Hematopoietic multipotent progenitor cell treated with erythropoietin and hydrocortisone succinate and interleukin-3 and kit ligand, for 17 days (in vitro differentiated cells): ENCODE data around the gene ODAD2.
"Not testable (repeated sequence)": the region's sequence is repeated elsewhere in the genome, so short reads cannot be mapped to it uniquely, and the experiment has no call there.

Experiments used
- DNase-seq: peaks from one replicate; pipeline ENCODE4 v3.0.0-alpha.2; 2015; ENCODE audit warnings: low spot score

ODAD2 gene

DNA sequence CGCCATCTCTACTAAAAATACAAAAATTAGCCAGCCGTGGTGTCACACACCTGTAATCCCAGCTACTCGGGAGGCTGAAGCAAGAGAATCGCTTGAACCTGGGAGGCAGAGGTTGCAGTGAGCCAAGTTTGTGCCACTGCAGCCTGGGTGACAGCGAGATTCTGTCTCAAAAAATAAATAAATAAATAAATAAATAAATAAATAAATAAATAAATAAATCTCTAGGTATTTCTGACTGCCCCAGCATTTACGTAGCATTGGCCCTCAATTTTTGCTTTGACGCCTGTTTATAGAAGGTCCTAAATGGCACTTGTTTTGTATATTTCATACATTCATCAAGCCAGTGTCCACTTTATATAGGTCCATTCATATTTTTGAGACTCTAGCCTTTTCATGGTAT, 28.9 kb downstream of the ODAD2 start:
- not testable (repeated sequence) for DNase-seq

DNA sequence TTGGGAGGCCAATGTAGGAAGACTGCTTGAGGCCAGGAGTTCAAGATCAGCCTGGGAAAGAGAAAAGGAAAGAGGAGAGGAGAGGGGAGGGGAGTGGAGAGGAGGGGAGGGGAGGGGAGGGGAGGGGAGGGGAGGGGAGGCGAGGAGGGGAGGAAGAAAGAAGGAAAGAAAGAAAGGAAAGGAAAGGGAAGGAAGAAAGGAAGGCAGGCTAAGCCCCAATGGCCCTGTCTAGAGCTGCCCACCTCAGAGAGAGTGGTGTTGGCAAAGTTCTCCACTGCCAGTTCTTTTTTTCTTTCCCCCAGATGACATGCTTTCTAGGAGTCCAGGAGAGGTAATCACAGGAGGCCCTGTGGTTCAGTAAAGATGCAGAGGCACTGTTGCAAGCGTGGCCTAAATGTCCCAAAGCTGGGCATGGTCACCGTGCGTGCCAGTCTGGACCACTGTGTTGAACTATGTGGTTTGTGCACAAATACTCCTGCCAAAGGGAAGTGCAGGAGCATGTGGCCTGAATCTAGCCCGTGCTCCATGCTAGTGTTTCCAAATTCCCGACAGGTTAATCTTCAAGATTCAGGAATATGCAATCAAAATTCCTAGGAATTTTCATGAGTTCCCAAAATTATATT, 39.7 kb downstream of the ODAD2 start:
- DNase-seq = no peak

DNA sequence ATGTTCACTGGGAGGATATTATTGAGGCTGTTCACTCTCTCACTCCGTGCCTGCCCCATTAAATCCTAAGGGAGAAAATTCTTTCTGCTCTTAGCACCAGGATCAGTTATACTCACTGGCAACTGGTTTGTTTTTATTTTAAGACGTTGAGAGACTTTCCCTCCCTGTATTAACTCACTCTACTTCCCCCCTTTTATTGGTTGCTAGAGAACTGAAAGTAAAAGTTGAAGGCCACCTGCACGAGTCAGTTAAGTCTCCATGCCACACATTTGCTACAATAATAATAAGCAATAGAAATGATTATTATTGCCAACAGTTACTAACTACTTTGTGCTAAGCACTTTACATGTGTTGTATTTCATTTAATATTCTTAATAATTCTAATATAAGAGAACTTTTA, 40.5 kb downstream of the ODAD2 start:
- DNase-seq = not testable (repeated sequence)

DNA sequence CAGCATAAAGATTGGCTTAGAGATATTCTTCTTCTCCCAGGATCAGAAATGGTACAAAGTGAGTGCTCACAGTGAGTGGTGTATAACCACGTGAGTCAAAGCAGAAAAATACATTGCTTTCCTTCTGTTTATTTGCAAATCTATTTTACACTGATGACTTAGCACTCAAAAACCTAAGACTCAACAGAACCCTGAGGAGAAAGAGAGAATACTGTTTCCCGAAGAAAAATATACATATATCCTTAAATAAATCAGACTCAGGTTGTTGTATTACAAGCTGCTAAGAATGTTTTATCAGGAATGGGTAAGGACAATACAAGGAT, 48.7 kb downstream of the ODAD2 start:
- DNase-seq = no peak

DNA sequence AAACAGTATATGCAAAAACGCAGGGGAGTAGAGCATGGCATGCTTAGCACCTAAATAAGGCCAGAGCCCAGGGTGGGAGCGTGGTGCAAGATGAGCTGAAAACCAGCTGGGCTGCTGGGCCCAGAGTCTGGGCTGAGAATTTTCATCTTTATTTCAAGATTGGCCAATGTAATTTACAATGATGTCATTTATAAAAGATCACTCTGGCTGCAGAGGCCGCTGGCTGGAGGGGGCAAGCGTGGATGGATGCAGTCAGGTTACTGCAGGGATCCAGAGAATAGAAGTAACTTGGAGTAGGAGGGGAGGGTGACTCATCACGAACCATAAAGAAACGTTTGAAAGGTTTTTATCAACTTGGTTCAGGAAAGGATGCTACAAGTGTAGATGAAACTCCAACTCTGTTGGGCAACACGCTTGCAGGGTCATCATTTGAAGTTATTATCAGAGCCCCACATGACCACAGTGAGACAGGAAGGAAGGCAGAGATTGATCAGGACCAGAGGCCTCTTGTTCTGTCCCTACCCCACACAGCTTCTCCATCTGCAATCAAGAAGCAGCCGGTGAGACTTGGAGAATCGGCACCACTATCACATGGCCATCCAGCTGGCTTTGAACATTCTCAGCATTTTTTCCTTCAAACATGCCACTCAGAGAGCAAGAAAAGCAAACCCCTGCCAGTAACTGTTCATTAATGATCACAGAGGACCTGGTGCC, 49.2 kb downstream of the ODAD2 start:
- no peak for DNase-seq

DNA sequence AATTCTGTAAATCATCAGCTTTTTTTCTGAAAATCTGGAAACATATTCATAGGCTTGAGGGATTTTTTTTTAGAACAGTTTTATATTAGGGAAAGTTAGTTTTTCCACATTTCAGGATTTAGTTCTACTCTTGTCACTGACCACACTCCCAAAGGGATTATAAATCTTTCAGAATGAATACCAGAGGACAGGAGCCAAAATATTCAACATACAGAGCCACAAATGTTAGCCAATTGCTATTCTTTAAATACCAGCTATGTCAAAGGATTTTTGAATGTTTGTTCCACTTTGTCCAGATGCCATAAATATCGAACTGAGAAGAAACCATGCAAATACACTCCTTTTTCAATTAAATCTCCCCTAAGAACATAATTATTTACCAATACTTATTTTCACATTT, 50.7 kb downstream of the ODAD2 start:
- DNase-seq = no peak

DNA sequence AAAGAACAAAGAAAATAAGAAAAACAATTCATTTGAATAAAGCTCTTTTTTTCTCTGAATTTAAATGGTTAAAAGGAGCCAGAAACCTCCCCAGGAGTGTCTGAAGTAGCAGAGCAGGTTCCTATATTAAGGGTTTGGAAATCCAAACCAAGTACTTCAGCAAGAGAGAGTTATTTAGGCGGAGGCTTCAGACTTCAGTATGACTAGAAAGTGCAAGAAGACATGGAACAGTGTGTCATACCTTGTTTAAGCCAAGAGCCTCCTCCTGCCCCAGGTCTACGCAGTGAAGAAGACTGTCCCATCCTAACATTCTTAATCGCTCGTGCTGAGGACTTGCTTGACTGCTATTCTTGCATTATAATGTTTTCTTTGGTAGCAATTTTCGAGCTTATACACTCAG, 51.3 kb downstream of the ODAD2 start:
- no peak for DNase-seq

DNA sequence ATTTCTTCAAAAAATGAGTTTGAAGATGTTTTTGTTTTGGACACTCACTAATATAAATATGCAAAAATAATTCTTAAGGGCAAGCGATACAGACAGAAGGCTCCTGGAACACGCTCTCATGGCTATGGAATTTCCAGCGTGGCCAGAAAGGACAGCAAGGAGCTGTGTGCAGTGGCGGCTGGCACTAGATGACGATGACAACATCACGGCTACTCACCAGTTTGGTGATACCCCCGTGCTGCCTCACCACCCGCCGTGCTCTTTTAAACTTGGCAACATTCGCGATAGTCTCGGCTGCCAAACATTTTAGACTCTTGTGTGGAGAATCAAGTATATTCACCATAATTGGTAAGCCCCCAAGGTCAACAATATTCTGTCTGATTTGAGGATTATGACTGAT, 54.9 kb downstream of the ODAD2 start:
- no peak for DNase-seq

DNA sequence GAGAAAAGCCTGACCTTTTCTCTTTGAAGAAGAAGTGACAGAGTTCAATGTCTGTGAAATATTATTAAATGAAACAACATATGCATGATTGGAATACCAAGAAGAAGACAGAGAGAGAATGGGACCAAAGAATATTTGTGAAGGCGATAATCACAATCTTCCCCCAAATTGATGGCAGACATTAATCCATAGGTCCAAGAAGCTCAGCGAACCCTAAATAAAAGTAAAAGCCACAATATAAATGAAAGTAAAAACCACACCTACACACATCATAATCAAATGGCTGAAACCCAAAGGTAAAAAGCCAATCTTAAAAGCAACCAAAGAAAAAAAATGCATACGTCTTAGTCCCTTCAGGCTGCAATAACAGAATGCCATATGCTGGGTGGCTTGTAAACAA, 84.0 kb downstream of the ODAD2 start:
- no peak for DNase-seq

DNA sequence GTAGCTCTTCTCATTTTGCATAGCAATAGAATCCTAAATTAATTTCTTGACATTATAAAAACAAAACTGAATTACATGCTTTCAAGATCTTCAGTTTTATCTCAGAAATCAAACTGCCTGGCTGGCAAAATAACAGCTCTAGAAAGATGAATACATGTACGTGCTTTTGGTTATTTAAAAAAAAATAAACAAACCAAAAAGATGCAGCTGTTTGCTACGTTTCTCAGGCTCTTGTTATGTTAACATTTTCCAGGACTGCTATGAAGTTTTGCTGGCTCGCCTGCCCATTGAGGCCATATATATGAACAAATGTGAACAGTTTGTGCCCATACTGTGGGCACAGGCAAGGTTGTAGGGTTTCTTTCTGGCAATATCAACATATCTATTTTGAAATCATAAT, 86.6 kb downstream of the ODAD2 start:
- no peak for DNase-seq

DNA sequence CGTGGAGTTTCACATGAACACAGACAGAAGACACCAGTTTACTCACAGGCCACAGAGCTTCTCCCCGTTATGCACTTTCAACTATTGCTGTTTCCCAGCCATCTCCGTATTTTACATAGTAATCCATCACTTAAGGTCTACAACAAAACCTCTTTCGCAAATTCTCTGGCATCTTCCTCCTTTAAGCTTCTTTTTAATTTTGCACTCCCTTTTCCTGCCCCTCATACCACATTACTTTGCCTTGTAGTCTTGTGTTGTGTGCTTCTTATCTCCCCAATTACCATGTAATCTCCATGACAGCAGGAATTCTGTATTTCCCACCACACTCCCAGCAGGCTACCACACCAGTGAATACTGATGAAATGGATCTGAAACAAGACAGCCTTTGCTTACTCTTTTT, 87.3 kb downstream of the ODAD2 start:
- DNase-seq = no peak

DNA sequence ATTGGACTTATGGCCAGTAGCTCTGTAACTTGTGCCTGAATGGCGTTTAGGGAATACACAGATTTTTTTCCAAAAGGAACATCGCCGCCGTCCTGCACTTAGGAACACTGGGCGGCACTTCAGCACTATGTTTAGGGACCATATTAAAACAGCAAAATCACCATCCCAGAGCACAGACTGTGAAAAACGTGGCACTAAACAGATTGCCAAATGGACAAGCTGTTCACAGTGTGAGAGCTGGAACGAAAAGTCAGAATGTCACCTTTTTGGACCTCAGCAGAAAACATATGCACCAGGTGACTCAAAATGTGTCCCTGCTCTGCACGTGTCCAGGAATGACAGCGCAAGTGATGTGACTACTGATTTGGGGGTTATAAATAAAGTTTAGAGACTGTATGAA, 87.9 kb downstream of the ODAD2 start:
- DNase-seq = no peak

DNA sequence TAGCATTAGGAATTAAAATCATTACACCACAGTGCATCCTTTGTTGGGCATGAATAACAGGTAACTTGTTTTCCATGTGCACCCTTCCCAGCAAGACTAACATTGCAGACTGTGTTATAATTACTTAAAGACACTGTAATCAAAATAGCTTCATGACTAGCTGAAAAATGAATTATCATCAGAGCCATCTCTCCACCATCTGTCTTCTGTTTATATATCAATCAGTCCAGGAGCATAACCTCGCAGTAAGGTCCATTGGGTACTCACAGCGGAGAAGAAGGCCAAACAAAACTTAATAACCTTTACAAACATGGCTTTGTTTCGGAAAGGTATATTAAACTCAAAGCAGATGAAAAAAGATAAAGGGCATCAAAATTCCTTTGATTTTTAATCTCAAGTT, 90.6 kb downstream of the ODAD2 start:
- no peak for DNase-seq

DNA sequence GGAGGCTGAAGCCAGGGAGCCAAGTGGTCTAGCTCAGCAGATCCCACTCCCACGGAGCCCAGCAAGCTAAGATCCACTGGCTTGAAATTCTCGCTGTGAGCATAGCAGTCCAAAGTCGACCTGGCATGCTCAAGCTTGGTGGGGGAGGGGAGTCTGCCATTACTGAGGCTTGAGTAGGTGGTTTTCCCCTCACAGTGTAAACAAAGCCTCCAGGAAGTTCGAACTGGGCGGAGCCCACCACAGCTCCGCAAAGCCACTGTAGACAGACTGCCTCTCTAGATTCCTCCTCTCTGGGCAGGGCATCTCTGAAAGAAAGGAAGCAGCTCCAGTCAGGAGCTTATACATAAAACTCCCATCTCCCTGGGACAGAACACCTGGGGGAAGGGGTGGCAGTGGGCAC, 99.4 kb downstream of the ODAD2 start:
- not testable (repeated sequence) for DNase-seq

DNA sequence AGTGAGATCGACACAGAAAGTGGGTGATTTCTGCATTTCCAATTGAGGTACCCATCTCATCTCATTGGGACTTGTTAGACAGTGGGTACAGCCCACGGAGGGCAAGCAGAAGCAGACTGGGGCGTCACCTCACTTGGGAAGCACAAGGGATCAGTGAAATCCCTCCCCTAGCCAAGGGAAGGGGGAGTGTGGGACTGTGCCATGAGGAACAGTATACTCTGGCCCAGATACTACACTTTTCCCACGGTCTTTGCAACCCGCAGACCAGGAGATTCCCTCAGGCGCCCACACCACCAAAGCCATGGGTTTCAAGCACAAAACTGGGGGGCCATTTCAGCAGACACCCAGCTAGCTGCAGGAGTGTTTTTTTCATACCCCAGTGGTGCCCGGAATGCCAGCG, 99.8 kb downstream of the ODAD2 start:
- no peak for DNase-seq

DNA sequence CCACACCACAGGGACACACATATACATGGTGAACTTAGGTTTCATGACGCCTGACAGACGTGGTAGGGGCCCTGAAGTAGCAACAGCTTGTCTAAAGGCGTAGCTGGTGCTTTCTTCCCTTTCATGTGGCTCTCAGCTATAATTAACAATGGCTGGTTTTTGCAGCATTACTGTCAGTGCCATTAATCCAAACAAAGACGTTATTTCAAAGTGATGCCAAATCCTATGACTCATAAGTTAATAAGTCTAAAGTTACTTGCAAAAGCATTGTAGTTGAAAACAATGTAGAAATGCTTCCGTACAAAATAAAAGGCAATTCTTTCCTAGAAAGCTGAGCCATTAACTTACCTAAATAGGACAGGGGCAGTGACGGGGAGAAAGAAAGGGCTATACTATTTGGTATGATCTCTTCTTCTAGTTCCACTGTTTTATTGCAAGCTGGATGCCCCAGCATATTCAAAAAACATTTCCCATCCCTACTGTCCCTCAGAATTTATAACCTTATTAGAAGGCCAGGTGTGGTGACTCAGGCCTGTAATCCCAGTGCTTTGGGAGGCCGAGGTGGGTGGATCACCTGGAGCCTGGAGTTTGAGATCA, 105.4 kb downstream of the ODAD2 start:
- no peak for DNase-seq

DNA sequence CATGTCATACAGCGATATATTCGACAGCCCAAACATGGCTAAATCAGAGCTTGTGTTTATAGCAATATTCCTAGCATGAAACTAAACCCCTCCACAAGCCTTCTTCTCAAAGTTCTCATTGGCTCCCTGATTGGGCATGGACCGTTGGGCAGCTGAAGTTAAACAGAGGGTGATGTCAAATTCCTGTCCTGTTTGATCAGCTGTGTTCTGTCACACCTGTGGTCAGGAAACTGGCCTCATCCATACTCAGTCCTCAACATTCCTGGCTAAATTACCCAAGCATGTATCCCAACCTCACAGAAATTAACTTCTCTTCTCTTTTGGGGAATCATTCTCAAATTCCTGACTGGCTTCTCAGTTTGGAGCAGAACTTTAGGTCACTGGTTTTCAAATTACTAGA, 107.9 kb downstream of the ODAD2 start:
- no peak for DNase-seq

DNA sequence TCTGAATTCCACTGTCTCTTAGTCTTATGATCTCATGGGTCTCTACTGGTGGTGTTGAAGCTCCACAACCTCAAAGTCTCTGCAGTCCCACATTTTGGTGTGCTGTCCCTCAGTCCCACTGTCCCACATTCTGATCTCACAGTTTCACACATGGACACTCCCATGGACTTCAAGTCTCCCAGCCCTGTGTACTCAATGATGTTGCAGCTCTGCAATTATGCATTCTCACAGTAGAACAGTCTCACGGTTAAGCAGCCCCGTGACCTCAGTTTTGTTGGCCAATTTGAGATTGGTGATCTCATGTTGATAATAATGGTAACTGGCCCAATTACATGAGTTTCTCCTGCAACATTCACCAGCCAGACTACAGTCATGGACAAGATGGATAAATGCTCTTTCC, 109.4 kb downstream of the ODAD2 start:
- DNase-seq = no peak

DNA sequence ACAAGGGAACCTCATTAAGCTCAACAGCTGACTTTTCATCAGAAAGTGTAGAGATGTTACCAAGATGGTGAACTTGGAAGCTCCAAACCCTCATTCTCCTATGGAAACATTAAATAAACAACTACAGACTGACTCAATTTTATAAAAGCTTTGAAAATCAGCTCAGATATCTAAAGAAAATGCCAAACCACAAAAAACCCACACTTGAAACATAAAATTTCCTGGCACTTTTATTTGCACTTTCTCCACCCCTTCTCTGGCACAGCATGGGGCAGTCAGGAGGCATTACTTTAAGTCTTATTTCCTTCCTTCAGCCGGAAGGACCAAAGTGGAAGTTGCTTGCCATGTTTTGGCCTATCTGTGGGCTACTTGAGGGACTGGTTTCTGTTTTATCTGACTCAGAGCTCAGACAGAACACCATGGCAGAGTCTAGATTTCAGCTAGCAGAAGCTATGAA, 114.7 kb downstream of the ODAD2 start:
- DNase-seq = no peak

DNA sequence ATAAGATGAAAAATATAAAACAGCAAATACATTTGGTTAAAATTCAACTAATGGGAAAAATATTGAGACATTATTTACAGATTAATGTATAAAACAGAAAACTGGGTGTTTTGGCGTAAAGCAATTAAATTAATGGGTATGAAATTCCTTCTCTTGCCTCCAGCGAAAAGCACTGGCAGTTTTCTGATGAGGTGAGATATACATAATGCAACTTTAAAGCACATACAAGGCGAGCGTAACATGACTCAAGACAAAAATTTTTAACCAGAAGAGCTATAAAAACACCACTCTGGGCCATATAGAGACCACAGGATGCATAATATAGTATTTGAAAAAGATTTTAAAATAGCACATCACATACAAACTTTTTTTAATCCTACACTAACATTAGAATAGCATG, 120.6 kb downstream of the ODAD2 start:
- DNase-seq = no peak

DNA sequence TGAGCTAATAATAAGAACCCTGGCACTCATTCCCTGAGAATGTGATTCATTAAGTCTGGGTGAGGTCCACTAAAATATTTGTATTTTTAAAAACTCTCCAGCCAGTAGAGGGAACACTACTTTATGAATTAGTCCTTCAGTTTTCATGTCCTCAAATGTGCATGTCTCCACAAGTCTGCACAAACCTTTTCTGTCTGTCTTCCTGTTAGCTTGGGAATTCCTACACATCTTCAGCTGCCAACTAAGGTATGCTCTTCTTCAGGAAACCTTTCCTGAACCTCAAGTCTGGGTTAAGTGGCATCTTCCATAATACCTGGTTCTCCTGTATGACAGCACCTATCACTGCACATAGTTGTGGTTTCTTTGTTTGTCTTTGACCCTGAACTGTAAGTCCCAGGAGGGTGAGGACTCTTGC, 133.7 kb downstream of the ODAD2 start:
- no peak for DNase-seq

DNA sequence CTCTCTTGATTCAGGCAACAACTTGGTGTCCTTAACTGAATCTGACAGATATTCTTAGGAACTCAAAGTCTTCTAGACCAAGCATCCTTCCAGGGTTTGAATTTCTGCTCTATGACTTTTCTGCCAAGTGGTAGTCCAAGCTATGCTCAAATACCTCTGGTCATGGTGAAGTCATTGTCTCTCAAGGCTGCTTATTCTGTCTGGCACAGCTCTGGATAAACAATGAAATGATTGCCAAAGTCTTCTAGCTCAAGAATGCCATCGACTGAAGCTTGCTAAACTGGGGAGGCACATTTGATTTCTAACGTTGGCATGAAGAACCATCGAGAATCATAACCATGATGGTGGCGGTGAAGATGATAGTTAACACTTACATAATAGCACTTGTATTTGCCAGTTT, 137.1 kb downstream of the ODAD2 start:
- no peak for DNase-seq

DNA sequence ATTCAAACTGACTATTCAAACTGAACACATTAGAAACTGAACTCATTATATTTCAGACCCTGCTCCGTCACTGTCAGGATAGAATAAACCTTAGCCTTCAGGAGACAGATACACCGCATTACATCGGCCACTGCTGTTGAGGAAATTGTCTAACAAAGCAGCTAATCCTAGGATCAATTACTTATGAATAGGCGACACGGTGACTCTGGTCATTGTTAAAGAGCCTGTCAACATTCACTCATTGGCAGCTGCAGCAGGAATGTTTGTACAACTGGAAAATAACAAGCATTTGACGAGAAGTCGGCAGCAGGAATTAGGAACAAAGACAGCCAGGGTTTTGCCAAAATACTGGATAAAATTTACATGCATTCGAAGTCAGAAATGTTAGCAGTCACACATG, 141.3 kb downstream of the ODAD2 start:
- no peak for DNase-seq

DNA sequence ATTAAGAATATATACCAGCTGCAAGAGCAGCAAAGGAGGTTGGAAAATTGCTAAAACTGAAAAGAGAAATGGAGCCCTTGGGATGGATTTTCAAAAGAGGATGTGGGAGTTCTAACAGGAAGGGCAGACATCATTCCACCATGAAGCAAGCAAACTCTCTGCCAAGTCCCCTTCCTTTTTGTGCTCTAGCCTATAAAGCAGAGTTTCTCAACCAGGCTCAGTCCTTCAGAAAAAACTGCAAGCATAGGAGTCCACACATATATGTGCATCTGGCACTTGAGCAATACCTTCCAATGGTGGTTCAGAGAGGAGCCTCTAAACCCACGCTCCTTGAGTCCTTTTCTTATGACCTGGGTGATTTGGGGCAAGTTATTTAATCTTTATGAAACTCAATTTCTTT, 154.7 kb downstream of the ODAD2 start:
- DNase-seq = no peak
